ENCODE measurements around the gene ALMS1. TPM values are rescaled to one million over a fixed set of nuclear protein-coding genes. Genes with fewer than 3 reads are reported as not detected.
"Not testable (repeated sequence)": the region's sequence is repeated elsewhere in the genome, so short reads cannot be mapped to it uniquely, and the experiment has no call there.

ALMS1 gene
- total and polyA plus RNA-seq, 9 donors: 12.8 to 53.4 (median 46.9) TPM

GRCh38 chr2:73611867-73612266 is 226.2 kb downstream of the ALMS1 start:
- Histone ChIP-seq H3K36me3 (no peaks in the 10 kb centered on the region), H3K27me3 (no peaks in the 10 kb centered on the region), H3K27ac (no peak overlapping the region), H3K4me3 (no peak overlapping the region), H3K4me1 (ENCODE audit: insufficient read depth) (no peaks in the 10 kb centered on the region), H3K9me3 (no peaks in the 10 kb centered on the region)
- 75 to 96% (median 91%) methylated on average over 1 of the region's 1 CpG for WGBS, 3 donors
- intact Hi-C loops (cut with DNase I): no loop called here
- TF ChIP-seq EP300 (IDR thresholded peaks at IDR 0.05) (no peak), POLR2A (IDR thresholded peaks at IDR 0.05) (no peak)
- TF ChIP-seq, protein P1, sequence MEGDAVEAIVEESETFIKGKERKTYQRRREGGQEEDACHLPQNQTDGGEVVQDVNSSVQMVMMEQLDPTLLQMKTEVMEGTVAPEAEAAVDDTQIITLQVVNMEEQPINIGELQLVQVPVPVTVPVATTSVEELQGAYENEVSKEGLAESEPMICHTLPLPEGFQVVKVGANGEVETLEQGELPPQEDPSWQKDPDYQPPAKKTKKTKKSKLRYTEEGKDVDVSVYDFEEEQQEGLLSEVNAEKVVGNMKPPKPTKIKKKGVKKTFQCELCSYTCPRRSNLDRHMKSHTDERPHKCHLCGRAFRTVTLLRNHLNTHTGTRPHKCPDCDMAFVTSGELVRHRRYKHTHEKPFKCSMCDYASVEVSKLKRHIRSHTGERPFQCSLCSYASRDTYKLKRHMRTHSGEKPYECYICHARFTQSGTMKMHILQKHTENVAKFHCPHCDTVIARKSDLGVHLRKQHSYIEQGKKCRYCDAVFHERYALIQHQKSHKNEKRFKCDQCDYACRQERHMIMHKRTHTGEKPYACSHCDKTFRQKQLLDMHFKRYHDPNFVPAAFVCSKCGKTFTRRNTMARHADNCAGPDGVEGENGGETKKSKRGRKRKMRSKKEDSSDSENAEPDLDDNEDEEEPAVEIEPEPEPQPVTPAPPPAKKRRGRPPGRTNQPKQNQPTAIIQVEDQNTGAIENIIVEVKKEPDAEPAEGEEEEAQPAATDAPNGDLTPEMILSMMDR (IDR thresholded peaks at IDR 0.05): no peak
- no peak for DNase-seq

DNA sequence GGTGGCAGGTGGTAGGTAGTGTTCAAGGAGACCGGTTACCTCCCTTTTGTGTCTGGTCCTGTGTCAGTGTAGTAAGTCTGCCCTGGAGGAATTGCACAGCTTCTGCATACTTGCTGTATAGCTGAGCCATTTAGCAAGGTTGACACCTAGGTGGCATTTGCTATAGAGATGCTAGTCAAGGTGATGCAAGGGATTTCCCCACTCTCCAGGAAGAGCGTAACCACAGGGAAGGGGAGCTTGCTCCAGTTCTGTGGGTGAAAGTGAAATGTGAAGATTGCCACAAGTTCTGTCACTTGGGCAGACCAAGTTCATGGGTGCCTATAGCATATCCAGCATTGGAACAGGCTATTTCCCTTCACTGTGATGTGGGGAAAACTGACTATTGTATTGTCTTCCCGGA is 228.5 kb downstream of the ALMS1 start:
- DNase-seq: no peak
- WGBS, 3 donors: 89 to 98% (median 90%) methylated on average over 3 of the region's 3 CpGs
- H3K27ac ChIP-seq: no peak overlapping the region
- H3K4me3 ChIP-seq: no peak overlapping the region
- H3K4me1 ChIP-seq (ENCODE audit: insufficient read depth): no peaks in the 10 kb centered on the region
- intact Hi-C loops (cut with DNase I): no loop called here
- H3K36me3 ChIP-seq: no peaks in the 10 kb centered on the region
- no peak for TF ChIP-seq POLR2A (IDR thresholded peaks at IDR 0.05)
- TF ChIP-seq, protein P1 (IDR thresholded peaks at IDR 0.05): no peak
- TF ChIP-seq EP300 (IDR thresholded peaks at IDR 0.05): no peak
- H3K9me3 ChIP-seq: no peaks in the 10 kb centered on the region
- H3K27me3 ChIP-seq: no peaks in the 10 kb centered on the region

GRCh38 chr2:73614997-73615396 is 229.4 kb downstream of the ALMS1 start:
- Histone ChIP-seq H3K27ac (no peak overlapping the region), H3K36me3 (no peaks in the 10 kb centered on the region), H3K9me3 (no peaks in the 10 kb centered on the region), H3K4me3 (no peak overlapping the region), H3K27me3 (no peaks in the 10 kb centered on the region), H3K4me1 (ENCODE audit: insufficient read depth) (no peaks in the 10 kb centered on the region)
- no peak for DNase-seq
- no peak for TF ChIP-seq EP300 (IDR thresholded peaks at IDR 0.05)
- TF ChIP-seq, protein P1 (IDR thresholded peaks at IDR 0.05): no peak
- TF ChIP-seq POLR2A (IDR thresholded peaks at IDR 0.05): no peak
- intact Hi-C loops (cut with DNase I): no loop called here

DNA sequence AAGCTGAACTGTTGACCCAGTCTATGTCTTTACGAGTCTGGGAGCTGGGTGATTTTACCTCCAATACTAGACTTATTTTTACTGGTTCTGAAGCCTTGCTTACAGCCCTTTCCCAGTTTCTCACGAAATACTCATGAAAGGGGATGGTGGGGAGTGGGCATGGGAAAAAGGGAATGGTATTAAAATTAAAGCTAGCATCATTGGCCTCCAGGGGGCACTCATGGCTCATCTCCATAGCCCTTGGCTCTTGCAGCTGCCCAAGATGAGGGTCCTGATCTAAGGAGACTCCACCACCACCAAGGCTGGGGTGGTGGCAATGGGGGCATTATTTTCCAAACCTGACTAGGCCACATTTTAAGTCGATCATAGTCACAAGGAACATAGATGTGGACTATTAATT is 234.3 kb downstream of the ALMS1 start:
- H3K4me1 ChIP-seq (ENCODE audit: insufficient read depth); intact Hi-C loops (cut with DNase I); H3K36me3 ChIP-seq; DNase-seq; H3K27me3 ChIP-seq; H3K9me3 ChIP-seq; H3K4me3 ChIP-seq; H3K27ac ChIP-seq: not testable (repeated sequence)
- WGBS, 3 donors: 74 to 85% (median 75%) methylated on average over 3 of the region's 3 CpGs

DNA sequence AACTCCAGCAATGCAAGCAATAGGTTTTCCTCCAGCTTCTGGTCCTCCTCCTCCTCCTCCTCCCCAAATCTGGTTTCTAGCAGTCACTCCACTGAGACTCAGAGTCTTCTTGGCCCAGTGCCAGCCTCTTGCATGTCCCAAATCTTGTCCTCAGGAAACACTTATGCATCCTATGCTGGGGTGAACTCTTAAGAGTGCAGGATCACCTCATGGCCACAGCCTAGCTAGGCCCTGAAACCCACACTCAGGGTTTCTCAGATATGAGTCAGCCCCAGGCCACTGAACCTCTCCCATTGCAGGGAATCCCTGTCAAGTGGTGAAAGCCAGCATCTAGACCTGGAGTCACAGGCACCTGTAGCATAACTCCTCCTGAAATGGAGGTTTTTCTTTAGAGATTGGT is 238.4 kb downstream of the ALMS1 start:
- H3K27ac ChIP-seq; H3K27me3 ChIP-seq; intact Hi-C loops (cut with DNase I); H3K9me3 ChIP-seq; H3K4me1 ChIP-seq (ENCODE audit: insufficient read depth); H3K36me3 ChIP-seq; H3K4me3 ChIP-seq: not testable (repeated sequence)
- peak in 1 of 5 donors; percentile 52 for DNase-seq

DNA sequence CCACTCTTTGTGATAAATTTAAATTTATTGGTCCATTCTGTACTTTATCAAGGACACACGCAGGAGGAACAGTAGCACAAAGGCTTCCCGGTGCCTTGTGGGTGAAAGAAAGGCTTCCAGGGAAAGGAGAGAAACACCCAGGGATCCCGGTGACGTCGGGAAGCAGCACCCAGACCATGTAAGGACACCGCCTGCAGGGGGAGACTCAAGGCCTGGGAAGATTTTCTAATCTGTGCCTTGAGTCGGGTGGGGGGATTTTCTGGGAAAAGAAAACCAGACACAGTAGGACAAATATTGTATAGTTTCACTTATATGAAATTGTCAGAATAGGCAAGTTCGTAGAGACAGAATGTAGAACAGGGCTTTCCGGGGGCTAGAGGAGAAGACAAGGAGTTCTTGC is 239.0 kb downstream of the ALMS1 start:
- H3K4me3 ChIP-seq; H3K27ac ChIP-seq; intact Hi-C loops (cut with DNase I); H3K27me3 ChIP-seq; H3K36me3 ChIP-seq; H3K9me3 ChIP-seq; H3K4me1 ChIP-seq (ENCODE audit: insufficient read depth): not testable (repeated sequence)
- peak in 2 of 5 donors; percentile 39 to 68 for DNase-seq
- WGBS, 3 donors: 31 to 38% (median 34%) methylated on average over 7 to 9 of the region's 9 CpGs

- 59 to 77% (median 76%) methylated on average over 5 of the region's 5 CpGs for WGBS, 3 donors
Observed at GRCh38 chr2:73626237-73626636, 240.6 kb downstream of the ALMS1 start.

DNA sequence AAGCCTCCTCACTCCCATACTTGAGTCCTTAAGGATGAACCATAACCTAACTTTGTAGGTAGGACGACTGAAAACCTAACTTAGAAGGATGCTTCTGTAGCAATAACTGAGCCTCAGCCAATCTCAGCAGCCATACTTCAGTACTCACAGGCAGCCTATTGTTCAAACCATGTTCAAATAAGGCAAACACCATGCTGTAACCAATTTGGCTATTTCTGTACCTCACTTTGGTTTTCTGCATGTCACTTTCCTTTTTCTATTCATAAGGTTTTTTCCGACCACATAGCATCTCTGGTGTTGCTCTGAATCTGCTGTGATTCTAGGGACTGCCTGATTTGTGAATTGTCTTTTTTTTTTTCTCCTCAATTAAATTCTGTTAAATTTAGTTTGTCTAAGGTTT is 242.9 kb downstream of the ALMS1 start:
- H3K27ac ChIP-seq; H3K9me3 ChIP-seq; H3K4me1 ChIP-seq (ENCODE audit: insufficient read depth); H3K4me3 ChIP-seq; H3K36me3 ChIP-seq; H3K27me3 ChIP-seq; DNase-seq; intact Hi-C loops (cut with DNase I): not testable (repeated sequence)
- WGBS, 3 donors: 87 to 100% (median 95%) methylated on average over 2 of the region's 2 CpGs

More at GRCh38 chr2:73626237-73626636, 240.6 kb downstream of the ALMS1 start:
- H3K36me3 ChIP-seq; H3K9me3 ChIP-seq; DNase-seq; H3K4me1 ChIP-seq (ENCODE audit: insufficient read depth); intact Hi-C loops (cut with DNase I); H3K27me3 ChIP-seq; H3K4me3 ChIP-seq; H3K27ac ChIP-seq: not testable (repeated sequence)

DNA sequence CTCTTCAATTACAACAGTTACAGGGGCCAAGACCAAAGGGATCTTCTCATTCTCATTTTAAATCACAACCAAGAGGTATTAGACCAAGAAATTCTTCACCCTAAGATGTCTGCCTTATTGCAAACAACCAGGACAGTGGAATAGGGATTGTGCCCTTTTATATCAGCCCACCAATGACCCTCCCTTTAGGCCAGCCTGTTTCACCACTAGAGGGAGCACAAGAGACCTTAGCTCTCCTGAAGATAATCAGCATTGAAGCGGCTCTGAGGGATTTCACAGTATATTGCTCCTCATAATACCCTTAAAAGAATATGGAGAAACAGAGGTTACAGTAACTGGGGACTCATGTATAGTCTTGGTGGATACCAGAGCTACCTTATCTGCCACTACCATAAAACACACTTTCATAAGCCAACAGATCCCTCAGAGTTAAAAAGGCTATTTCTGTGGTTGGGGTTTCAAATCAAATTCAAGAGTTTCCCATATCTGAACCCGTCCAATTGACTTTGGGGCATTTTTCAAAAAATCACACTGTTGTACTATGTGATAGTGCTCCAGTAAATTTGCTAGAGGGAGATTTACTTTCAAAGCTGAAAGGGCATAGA is 245.1 kb downstream of the ALMS1 start:
- H3K9me3 ChIP-seq; H3K4me3 ChIP-seq; H3K36me3 ChIP-seq; intact Hi-C loops (cut with DNase I); H3K27ac ChIP-seq; H3K27me3 ChIP-seq; DNase-seq; H3K4me1 ChIP-seq (ENCODE audit: insufficient read depth): not testable (repeated sequence)
- 78 to 90% (median 79%) methylated on average over 2 of the region's 2 CpGs for WGBS, 3 donors

Measured in ovary (tissue), 9 donors.